HG03066 (cell line): Measurements from ENCODE around the gene FRMD1.

Experiments
- ATAC-seq: cut with Tn5 transposase; IDR thresholded peaks from one replicate; pipeline ENCODE4 v1.9.1; 2021; ENCODE audit warnings: low read depth; ENCODE audit not compliant: unreplicated experiment

The FRMD1 gene

DNA sequence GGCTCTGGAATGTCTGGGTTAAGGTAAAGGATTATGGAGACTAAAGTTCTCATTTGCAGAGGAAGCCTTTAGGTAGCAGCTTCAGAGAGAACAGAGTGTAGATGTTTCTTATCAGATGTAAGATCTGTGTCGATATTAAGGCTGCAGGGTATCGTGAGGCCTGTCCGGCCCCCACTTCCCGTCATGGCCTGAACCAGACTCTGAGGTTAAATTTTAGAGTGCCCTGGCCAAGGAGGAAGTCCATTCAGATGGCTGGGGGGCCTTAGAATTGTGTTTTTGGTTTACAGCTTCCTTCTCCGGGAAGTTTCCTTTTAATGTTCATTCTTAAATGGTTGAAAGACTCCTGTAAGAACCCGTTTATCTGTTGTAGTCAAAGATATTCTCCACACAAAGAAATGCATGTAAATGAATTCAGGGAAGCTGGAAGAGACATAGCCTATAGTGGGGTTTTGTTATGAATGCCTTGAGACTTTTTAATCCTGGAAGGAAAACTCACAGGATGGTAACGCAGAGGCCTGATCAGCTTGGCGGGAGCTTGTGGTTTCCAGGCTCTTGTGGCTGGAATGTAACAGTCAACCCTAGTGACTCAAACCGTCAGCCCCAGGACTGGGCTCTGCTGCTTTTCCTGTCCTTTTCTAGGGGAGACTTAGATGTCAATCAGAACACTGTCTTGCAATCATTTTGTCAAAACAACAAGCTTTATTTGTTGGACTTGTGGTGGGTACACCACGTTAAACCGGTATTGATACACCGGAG, 46.8 kb downstream of the FRMD1 start:
- ATAC-seq: no peak

- no peak for ATAC-seq
Observed at GRCh38 chr6:168031411-168031971, 47.5 kb downstream of the FRMD1 start.

- no peak for ATAC-seq
Observed at GRCh38 chr6:168030908-168031307, 48.1 kb downstream of the FRMD1 start.

- ATAC-seq: no peak
Observed at GRCh38 chr6:168030218-168030746, 48.7 kb downstream of the FRMD1 start.

- ATAC-seq: no peak
Observed at GRCh38 chr6:168029459-168030217, 49.4 kb downstream of the FRMD1 start.

DNA sequence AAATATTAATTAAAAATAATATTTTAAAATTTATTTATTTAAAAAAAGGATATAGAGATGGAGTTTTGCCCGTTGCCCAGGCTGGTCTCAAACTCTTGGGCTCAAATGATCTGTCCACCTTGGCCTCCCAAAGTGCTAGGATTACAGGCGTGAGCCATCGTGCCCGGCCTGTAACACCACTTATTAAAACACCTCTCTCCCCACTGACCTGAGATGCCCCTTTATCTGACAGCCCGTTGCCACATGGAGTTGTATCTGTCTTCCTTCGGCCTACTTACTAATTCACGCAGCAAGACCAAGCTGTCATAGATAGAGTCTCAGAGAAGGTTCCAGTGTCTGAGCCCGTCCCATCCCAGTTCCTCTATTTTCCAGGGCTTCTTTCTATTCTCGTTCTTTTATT, 50.8 kb downstream of the FRMD1 start:
- ATAC-seq: no peak

DNA sequence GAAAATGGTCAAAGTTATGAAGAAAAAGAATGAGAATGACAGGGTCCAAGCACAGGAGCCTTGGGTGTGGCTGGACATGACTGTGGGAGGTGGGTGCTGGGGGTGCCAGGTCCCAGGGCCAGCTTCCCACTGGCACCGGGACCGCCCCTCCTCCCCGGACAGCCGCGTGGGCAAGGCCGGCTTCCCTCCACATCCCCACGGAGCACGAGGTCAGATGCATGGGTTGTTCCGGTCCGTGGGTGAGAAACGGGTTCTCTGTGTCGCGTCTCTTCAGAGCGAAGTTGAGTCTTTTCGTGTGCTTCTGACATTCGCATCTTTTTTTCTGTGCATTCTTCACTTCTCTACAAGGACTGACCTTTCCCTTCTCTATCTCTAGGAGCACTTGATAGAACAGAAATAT, 51.5 kb downstream of the FRMD1 start:
- ATAC-seq: no peak

DNA sequence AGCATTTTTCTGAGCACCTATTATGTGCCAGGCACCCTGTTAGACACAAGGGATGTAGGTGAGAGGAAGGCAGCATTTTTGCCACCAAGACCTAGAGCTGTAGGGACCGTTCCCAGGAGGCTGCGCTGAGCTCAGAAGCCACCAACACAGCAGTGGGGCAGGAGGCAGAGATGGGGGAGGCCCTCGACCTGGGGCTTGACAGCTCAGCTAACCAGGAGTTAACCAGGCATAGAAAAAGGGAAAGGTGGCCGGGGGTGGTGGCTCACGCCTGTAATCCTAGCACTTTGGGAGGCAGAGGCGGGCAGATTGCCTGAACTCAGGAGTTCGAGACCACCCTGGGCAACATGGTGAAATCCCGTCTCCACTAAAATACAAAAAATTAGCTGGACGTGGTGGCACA, 52.1 kb downstream of the FRMD1 start:
- no peak for ATAC-seq

DNA sequence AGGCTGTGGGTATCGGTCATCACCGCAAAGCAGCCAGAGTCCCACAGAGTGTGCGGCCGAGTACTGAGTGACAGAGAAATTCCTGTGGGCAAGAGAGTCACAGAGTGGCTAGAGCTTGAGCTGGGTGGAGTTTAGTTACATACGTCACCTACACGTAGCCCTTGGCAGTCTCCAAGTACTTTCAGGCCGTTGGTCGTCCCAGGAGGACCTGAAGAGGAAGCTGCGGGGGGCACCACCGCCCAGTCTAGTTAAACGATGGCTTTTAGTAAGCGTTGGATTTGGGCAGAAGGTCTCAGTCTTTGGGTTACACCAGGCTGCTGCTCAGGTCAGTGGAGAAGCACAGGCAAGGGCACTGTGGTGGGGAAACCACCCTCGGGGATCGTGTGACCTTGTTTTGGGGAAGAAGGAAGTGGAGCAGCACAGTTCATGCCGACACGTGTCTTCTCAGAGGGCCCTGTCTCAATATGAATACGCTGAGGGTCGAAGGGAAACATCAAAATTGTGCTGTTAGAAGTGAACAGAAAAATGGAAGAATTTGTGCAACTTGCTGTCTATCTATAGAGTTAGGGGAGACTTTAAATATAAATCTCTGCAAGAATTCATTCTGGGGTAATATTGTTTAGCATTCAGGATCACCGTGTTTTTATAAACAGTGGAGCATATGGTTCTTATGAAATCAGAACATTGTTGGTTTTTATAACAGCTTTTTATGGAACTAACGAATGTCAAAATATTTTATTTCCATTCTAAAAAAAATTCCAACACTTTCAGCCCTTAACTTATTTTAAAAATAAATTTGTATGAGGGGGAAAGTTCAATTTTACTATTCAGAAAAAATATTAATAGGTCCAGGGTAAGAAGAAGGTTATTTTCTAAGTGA, 52.9 kb downstream of the FRMD1 start:
- no peak for ATAC-seq

GRCh38 chr6:168024951-168025510, 54.0 kb downstream of the FRMD1 start:
- no peak for ATAC-seq

DNA sequence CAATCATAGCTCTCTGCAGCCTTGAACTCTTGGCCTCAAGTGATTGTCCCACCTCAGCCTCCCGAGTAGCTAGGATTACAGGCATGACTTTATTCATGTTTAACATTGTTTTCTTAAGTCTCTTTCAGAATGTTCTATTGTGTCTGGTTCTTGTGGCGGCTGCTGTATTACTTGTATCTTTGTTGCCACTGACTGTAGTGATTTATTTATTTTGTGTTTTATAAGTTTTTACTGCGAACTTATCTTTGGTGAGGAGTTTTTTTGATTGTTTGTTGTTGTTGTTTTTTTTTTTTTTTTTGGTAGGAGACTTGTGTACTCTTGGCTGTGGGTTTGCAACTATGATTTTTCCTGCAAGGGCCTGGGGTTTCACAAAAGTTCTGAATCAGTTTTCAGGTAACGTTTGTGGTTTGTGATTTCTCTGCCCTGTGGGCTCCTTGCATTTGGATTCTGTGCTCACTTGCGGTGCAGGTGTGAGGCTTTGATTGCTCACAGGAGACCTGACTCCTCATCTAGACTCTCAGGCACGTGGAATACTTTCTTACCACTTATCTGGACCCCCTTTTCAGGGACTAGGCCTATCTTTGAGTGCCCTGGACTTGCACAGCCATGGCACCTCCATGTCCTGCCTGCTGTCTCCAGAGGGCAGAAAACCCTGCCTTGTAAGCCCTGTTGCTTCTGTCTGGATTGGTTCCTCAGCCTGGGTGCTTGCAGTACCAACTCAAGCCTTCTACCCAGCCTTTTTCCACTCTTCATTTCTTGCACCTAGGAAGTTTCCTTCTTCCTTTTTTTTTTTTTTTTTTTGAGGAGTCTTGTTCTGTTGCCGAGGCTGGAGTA, 56.3 kb downstream of the FRMD1 start:
- no peak for ATAC-seq

GRCh38 chr6:168021581-168021980, 57.4 kb downstream of the FRMD1 start:
- ATAC-seq: no peak

DNA sequence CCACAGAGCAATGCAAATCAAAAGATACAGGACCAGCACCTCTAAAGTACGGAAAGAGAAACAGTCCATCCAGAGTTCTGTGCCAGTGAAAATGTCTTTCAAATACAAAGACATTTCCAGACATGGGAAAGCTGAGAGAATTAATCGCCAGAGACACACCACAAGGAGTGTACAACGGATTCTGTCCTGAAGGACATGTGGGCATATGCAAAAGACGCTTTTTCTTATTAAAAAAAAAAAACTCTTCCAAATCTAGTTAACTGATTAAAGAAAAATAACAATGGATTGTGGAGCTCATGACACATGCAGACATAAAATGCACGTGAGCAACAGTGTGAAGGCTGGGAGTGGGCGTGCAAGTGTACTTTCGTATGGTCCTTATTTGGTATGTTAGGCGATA, 58.8 kb downstream of the FRMD1 start:
- ATAC-seq: no peak

GRCh38 chr6:168018664-168019063, 60.3 kb downstream of the FRMD1 start:
- no peak for ATAC-seq

DNA sequence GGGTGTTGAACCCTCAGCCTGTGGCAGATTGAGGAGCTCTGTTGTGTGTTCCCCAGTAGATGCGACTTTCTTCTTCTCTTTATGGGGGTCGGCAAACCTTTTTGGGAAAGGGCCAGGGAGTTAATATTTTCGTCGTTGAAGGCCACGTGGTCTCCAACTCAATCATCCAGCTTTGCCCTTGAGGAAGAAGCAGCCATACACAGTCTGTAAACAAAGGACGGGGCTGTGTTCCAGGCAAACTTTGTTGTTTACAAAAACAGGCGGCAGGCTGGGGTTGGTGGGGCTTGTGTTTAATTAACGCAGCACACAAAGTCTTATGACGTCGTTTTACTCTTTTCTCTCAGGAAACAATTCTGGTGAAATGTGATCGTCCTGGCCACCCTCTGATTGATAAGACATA, 61.4 kb downstream of the FRMD1 start:
- ATAC-seq: no peak

DNA sequence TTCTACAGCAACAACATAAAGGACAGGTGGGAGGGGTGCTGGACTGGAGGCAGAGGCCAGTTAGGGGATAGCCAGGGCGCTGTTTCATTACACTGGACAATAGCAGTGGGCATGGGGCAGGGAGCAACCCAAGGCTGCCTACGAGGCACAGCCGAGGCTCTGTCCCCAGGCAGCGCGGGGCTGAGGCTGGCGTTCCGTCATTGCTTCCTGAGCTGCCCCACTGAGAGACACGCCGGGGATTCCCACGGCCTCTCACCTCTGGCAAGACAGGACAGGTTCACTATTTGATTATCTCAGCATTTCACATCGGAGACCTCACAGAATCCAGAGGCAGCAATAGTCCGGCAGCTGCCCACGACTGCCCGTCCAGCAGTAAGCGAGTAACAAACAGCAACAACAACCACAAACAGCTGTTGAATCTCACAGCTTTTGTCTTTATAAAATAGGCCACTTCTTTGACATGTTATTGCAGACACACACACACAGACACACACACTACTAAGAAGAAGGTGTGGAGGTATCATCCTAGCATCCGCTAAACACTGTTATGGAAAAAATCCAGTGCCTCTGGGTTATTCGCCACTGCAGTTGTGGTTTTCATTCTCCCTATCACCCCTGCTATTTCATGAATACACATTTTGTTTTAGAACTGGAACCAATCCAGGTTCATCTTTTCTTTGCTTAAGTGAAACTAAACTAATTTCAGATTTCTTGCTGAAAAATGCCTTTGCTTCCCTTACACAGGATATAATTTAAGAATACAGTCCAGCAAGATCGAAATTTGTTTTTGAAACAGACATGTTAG, 62.1 kb downstream of the FRMD1 start:
- ATAC-seq: no peak

- ATAC-seq: no peak
Observed at GRCh38 chr6:168016176-168016620, 62.8 kb downstream of the FRMD1 start.

DNA sequence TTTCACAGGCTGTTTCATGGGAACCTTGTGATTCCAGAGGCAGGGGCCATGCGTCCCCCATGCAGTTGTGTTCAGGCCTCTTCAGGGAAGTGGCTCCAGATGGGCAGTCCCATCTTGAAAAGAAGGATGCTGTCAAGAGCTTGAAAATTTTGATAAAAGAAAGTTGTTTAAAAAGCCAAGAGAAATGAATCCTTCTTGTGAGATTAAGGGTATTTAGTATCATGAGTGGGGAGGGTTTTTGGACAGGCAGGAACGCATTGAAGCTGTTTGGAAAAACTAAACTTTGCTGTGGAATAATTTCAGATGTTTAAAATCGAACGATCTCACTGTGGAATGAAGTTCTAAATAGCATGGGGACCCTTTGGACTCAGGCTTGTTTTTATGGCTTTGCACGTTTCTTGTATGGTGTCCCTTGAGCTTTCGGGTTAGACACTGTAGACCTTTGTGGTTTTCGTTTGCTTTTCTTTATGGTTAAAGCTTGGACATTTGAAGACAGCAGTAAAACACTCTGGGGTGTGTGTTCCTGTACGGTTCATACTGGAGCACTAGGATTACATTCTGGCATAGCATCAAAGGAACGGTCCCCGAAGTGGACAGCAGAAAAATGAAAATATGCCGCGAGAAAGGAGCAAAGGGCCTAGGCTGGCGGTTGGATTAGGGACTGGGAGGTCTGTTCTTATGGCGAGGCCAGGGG, 63.4 kb downstream of the FRMD1 start:
- no peak for ATAC-seq
